Measurements from ENCODE around the gene SEZ6L.

The SEZ6L gene

DNA sequence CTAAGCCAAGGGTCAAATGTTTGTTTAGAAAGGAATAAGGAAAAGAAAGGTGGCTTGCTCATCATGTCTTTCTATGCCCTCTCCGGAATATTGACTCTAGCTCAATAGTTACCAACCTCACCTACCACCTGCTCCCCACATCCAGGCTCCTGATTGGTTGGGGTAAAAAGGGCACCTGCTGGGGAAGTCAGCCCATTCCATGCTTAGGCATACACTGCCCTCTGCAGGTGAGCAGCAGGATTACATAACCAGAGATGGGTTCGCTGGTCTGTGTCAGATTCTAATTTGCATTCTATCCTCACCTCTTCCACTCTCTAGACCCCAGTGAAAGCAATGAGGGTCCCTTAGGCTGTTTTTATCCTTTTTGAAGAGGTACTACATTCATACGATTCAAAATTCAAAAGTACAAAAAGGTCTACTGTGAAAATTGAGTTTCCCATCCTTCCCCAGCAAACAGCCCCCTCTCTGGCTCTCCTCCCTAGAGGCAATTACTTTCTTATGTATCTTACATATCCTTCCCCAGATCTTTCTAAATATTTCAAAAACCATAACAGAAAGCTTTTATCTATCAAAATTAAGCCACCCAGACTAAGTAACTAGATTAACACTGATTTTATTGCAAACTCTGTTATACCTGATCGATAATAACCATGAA lies 161.8 kb downstream of the SEZ6L start:
- DNase-seq (ENCODE audit: low read depth), result peak; percentile 37
- H3K4me3 ChIP-seq (ENCODE audit: low read depth, low read length), result no peak overlapping the region
- TF ChIP-seq CTCF (IDR thresholded peaks at IDR 0.05; ENCODE audit: control insufficient read depth, extremely low read depth, insufficient read depth), result peak; percentile 90

DNA sequence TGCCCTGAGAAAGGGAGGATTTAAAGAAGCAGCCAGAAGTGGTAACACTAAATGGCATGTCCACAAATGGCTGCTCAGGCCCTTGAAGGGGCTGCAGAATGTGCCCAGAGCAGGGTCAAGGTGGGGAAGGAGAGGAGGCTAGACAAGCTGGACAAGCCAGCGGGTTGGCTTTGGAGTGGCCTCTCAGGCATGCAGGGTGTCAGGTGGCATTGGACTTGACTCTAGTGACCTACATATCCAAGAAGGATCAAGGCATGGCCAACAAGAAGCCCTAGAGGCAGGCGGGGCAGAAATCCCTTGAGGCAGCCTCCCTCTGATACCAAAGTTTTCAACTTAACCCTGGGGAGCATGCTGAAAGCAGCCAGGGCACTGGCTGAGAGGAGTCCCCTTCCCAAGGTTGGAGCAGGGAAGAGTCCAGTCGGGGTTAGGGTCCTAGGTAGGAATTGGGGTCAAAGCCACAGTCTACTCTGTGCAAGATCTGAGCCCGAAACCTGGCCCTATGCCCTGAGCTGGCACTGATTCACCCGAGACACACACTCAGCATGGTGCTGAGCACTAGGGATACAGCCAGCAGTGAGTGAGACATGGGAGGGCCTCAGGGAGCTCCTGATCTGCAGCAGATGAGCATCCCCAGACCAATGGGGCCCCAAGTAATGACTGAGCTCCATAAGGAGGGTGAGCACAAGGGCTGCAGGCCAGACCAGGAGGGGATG lies 164.0 kb downstream of the SEZ6L start:
- TF ChIP-seq CTCF (IDR thresholded peaks at IDR 0.05; ENCODE audit: control insufficient read depth, extremely low read depth, insufficient read depth), result no peak

DNA sequence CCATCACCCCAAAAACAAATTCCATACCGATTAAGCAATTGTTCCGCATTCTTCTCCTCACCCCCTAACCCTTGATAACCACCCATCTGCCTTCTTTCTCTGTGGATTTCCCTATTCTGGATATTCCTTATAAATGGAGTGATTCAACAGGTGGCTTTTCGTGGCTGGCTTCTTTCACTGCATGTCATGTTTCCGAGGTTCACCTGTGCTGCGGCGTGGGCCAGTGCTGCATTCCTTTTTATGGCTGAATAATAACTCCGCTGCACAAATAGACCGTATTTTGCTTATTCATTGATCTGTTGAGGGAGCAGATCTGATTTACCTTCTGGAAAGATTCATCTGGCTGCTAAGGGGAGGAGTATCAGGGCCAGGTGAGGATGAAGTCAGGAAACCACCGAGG lies 165.0 kb downstream of the SEZ6L start:
- TF ChIP-seq CTCF (IDR thresholded peaks at IDR 0.05; ENCODE audit: control insufficient read depth, extremely low read depth, insufficient read depth), result no peak
- H3K4me3 ChIP-seq (ENCODE audit: low read depth, low read length), result no peak overlapping the region
- no peak for DNase-seq (ENCODE audit: low read depth)

More for the DNA sequence above, 164.0 kb downstream of the SEZ6L start:
- no peak for DNase-seq (ENCODE audit: low read depth)
- H3K4me3 ChIP-seq (ENCODE audit: low read depth, low read length), result no peak overlapping the region

GRCh38 chr22:26336773-26337172 lies 167.5 kb downstream of the SEZ6L start:
- TF ChIP-seq CTCF (IDR thresholded peaks at IDR 0.05; ENCODE audit: control insufficient read depth, extremely low read depth, insufficient read depth), result no peak
- H3K4me3 ChIP-seq (ENCODE audit: low read depth, low read length), result no peak overlapping the region
- no peak for DNase-seq (ENCODE audit: low read depth)

DNA sequence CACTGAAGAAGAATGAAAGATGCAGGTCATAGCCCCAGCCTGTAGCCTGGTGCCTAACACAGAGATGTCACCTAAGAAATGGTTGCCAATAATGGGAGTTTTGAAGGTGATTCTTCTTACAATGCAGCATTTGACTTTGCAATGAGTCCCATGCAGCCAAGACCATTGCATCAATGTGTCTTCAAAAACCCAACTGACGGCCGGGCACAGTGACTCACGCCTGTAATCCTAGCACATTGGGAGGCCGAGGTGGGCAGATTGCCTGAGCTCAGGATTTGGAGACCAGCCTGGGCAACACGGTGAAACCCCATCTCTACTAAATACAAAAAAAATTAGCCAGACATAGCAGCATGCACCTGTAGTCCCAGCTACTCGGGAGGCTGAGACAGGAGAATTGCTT lies 170.5 kb downstream of the SEZ6L start:
- no peak for TF ChIP-seq CTCF (IDR thresholded peaks at IDR 0.05; ENCODE audit: control insufficient read depth, extremely low read depth, insufficient read depth)
- H3K4me3 ChIP-seq (ENCODE audit: low read depth, low read length), result no peak overlapping the region
- no peak for DNase-seq (ENCODE audit: low read depth)

DNA sequence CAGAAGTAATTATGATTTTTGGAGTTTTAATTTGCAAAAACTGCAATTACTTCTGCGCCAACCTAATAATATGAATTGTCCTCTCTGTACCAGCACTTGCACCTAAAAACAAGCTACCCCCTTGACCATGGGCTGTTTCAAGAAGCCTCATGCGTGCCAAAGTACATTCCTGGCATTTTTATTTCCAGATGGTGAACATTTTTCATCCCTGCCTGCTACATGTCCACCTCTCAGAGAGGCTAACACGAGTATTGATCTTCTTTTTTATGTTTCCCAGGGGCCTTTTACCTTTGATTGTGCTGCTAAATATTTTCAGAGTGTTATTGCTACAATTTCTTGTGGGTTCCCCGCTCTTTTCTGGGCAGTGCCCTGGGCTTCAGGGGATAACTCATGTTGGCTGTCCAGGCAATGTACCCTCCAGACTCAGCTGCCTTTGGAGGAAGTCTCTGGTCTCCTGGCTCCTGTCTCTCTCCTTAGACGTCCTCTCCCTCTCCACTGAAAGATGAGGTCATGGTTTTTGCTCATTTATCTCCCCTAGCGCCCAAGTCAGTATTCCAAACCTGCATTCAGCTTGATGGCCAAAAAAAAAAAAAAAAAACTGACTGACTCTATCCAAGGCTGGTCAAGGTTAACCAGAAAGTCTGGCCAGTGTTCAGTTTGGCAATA lies 173.6 kb downstream of the SEZ6L start:
- no peak for DNase-seq (ENCODE audit: low read depth)
- no peak for TF ChIP-seq CTCF (IDR thresholded peaks at IDR 0.05; ENCODE audit: control insufficient read depth, extremely low read depth, insufficient read depth)
- no peak overlapping the region for H3K4me3 ChIP-seq (ENCODE audit: low read depth, low read length)
